GM13976 (cell line): ENCODE data around the gene MMP26.

Source experiments
- DNase-seq: peaks from one replicate; pipeline ENCODE4 v3.0.0; 2012; ENCODE audit warnings: low spot score
- CTCF ChIP-seq: IDR thresholded peaks from 2 replicates; pipeline ENCODE4 v1.5.1; 2012; ENCODE audit warnings: borderline replicate concordance, mild to moderate bottlenecking; ENCODE audit not compliant: insufficient read depth; ENCODE audit errors: extremely low read depth, missing control alignments, control extremely low read depth
- in situ Hi-C: fragments of 300-500 bp; cut with MboI; formaldehyde crosslinking; loops from one replicate; pipeline ENCODE4 v1.12.0; 2022; ENCODE audit warnings: low sequenced_read_pairs, mixed read lengths, inconsistent platforms; ENCODE audit not compliant: unreplicated experiment

MMP26 gene

DNA sequence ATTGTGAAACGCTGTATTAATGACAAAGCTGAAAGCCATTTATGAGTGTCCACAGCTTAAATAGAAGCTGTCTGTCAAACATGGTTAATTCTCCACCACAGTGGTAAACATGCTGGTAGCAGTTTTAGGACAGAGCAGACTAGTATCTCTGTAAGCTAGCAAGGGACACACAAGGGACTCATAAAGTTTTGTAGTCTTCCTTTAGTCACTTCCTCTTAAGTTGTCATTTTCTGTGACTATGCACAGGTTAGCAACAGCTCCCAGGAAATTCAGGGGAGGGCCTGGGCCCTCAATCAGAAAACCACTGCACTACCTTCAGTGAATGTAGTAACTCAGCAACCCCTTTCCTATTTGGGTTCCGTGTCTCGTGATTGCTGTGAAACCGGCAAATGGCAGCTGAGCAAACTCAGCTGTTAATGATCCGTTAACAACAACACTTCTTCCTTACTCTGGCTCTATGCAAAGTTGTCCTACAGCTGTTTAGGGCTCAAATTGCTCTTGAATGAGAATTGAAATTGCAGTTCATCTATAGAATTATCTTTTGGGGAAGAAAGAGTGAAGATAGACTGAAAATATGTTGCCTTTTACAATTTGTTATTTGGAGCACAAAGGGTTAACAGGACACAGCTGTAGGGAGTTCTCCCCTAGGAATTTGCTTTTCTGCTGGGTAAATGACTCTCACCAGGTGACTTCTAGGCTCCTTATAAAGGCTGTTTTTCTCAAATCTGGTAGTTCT is at the start of gene MMP26:
MMP26 (plus strand) TSS at position 731 of the 736 bp plus-strand sequence.
- TF ChIP-seq CTCF: no peak
- in situ Hi-C loops: no loop called here
- no peak for DNase-seq

GRCh38 chr11:4658629-4659445 is 45.7 kb upstream of the MMP26 start:
- no peak for DNase-seq
- in situ Hi-C loops: no loop called here
- TF ChIP-seq CTCF: no peak

DNA sequence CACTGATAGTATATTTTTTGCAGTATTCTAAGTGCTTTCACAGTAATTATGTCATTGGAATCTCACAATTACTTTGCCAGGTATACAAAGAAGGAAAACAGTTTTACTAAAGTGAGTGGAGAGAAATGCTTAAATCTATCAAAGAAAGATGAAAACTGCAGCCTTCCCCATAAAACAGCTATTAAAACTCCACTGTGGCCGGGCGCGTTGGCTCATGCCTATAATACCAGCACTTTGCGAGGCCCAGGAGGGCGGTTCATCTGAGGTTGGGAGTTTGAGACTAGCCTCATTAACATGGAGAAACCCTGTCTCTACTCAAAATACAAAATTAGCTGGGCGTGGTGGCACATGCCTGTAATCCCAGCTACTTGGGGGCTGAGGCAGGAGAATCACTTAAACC is 41.7 kb upstream of the MMP26 start:
- in situ Hi-C loops: no loop called here
- no peak for DNase-seq
- no peak for TF ChIP-seq CTCF

GRCh38 chr11:4664183-4664582 is 40.4 kb upstream of the MMP26 start:
- in situ Hi-C loops: no loop called here
- DNase-seq: no peak
- no peak for TF ChIP-seq CTCF

DNA sequence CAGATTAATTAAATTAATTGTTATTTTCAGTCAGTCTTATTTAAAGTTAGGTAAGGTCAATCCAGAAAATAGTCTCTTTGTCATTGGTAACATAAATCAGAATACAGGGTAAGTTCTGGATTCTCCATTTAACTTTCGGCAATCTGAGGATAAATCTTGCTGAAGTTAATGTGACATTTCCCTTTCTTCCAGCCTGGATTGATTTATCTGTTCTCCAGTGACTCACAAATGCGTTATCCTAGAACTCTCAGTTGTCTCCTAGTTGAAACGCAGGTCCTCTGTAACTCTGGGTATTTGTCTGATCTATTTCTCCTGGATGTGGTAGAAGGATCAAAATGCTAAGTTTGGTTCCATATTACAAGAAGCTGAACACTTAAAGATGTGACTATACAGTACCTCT is 39.8 kb upstream of the MMP26 start:
- no peak for DNase-seq
- in situ Hi-C loops: no loop called here
- TF ChIP-seq CTCF: no peak

GRCh38 chr11:4665424-4665823 is 39.2 kb upstream of the MMP26 start:
- DNase-seq: no peak
- in situ Hi-C loops: no loop called here
- TF ChIP-seq CTCF: no peak
